ENCODE measurements around the gene TECPR2.

The TECPR2 gene

GRCh38 chr14:102371361-102371760 lies 8.6 kb downstream of the TECPR2 start:
- in situ Hi-C loops (cut with HindIII; ENCODE audit: low sequenced_read_pairs): no loop called here

GRCh38 chr14:102373110-102373509 lies 10.4 kb downstream of the TECPR2 start:
- in situ Hi-C loops (cut with HindIII; ENCODE audit: low sequenced_read_pairs): no loop called here

- in situ Hi-C loops (cut with HindIII; ENCODE audit: low sequenced_read_pairs): no loop called here
These were observed 11.5 kb downstream of the TECPR2 start for GRCh38 chr14:102374264-102374663.

- in situ Hi-C loops (cut with HindIII; ENCODE audit: low sequenced_read_pairs): no loop called here
These were observed 12.4 kb downstream of the TECPR2 start for GRCh38 chr14:102375119-102375518.

- in situ Hi-C loops (cut with HindIII; ENCODE audit: low sequenced_read_pairs): no loop called here
These were observed 15.0 kb downstream of the TECPR2 start for GRCh38 chr14:102377696-102378095.

- in situ Hi-C loops (cut with HindIII; ENCODE audit: low sequenced_read_pairs): no loop called here
These were observed 16.1 kb downstream of the TECPR2 start for GRCh38 chr14:102378830-102379229.

- in situ Hi-C loops (cut with HindIII; ENCODE audit: low sequenced_read_pairs): no loop called here
These were observed 24.3 kb downstream of the TECPR2 start for GRCh38 chr14:102387086-102387485.

DNA sequence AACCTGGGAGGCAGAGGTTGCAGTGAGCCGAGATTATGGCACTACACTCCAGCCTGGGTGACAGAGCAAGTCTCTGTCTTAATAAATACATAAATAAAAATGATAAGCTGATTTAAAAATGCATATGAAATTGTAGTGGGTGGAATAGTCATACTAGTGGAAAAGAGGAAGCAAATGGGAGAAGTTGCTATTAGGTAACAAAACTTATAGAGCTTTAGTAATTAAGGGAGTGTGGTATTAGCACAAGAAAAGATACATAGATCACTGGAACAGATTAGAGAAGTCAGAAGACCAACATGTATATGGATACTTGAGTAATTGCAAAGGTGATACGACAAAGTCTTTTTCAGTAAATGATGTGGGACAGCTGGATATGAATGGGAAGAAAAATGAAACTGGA lies 26.5 kb downstream of the TECPR2 start:
- in situ Hi-C loops (cut with HindIII; ENCODE audit: low sequenced_read_pairs): no loop called here

DNA sequence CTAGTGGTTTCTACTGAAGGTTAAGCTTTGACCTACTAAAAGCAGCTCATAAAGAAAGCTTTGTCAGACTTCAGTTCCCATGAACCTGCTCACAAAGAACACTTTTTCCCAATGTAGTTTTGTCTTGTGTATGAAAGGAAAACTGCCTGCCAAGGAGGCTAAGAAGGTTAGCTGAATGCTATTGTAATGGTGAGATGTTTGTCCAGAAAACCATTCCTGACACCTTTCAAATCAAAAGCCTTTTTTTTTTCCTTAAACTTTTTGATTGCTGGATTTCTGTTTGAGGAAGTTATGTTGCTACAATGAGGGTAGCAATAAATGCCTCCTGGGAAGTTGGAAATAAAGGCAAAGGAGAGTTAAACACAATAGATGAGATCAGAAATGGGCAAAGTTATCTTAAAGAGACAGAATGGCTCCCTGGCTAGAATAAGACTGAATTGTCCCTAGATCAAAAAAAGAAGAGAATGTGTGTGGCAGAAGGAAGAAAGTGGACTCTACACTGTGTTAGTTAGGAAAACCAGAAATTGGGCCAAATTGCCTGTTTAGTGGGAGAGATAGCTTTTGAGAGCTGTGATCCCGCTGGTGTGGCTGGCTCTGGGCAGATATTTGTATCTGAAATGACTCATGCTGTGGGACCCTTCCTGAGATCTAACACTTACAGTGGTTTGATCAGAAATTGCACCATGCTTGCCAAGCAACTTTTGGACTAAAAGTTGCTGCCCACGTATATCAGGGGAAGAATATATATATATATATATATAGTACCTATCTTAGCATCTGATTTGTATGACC lies 27.5 kb downstream of the TECPR2 start:
- in situ Hi-C loops (cut with HindIII; ENCODE audit: low sequenced_read_pairs): no loop called here

GRCh38 chr14:102392506-102392905 lies 29.8 kb downstream of the TECPR2 start:
- in situ Hi-C loops (cut with HindIII; ENCODE audit: low sequenced_read_pairs): no loop called here

DNA sequence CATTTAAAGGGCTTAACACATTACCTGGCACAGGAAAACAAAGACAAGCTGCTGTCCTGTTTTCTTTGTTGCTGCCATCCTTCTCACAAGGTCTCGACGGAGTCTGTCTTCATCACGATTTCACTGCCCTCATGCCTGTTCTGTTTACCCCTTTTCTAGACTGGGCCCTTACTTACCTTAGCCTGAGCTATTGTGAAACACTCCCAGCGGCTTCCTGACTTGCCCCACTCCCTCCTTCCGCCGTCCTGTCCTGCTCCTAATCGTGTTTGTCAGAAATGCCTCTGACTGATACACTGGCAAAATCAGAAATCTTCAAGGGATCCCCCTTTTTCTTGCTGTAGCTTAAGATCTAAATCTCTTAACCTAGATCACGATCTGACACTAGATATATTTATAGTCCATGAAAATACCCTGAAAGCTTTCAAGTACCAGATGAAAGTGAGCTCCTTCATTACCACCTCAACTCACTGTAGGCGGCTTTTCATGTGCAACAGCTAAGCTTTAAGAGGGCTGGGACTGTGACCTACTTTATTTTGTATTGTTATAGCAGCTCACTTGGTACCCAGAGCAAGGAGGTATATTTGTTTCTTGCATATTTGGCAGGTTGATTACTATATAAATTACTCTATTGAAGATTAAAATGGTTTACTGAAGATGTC lies 32.1 kb downstream of the TECPR2 start:
- in situ Hi-C loops (cut with HindIII; ENCODE audit: low sequenced_read_pairs): no loop called here

DNA sequence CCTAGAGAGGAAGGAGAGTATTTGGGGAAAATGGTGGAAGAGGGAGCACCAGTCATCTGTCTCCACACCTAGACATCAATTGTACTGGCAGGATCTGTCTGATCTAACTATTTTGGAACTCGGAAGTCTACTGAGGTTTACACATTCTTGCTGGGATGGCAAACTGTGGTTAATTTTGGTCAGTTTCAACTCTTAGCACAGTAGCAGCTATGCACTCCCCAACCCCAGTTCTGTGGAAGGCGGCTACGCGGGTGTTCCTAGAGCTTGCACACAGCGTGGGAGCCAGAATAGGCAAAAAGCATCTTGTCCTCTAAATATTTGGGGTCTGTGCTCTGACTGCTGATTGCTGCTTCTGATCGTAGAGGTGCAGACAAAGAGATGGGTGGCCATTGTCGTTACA lies 33.8 kb downstream of the TECPR2 start:
- in situ Hi-C loops (cut with HindIII; ENCODE audit: low sequenced_read_pairs): no loop called here

- in situ Hi-C loops (cut with HindIII; ENCODE audit: low sequenced_read_pairs): no loop called here
These were observed 40.3 kb downstream of the TECPR2 start for GRCh38 chr14:102403028-102403427.

GRCh38 chr14:102407258-102407657 lies 44.5 kb downstream of the TECPR2 start:
- in situ Hi-C loops (cut with HindIII; ENCODE audit: low sequenced_read_pairs): no loop called here

DNA sequence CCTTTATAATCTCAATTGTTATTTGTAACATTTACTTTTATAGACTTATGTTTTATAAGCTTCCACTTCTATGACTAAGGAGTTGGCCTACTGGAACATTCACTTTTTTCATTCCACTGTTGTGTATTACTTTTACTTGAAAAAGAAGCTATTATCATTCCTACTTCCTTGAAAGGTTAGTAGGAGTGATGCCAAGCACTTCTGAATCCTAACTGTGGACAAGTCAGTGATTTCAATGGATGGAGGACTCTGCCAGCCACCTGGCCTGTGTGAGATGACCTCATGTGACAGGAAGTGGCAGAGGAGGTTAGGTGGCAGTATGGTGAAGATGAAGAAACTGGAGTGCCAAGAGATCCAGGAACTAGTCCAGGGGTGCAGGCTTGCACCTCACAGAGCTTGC lies 46.0 kb downstream of the TECPR2 start:
- in situ Hi-C loops (cut with HindIII; ENCODE audit: low sequenced_read_pairs): no loop called here

DNA sequence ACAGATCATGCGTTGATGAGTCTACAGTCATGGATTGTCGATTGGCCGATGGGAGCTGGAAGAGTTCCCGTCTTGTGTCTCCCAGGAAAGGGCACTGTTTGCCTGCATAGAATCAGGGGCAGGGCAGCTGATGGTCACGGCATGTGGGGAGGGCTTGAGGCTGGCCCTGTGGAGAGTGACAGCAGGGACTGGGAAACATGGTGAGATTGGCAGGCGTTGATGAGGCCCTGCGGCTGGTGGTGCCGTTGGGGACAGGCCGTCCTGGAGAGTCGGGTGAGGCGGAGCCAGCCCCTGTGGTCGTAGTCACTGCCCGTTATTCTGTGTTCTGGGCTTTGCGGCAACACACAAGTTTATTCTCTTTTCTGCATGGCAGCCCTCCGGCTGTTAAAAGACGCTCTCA lies 52.9 kb downstream of the TECPR2 start:
- in situ Hi-C loops (cut with HindIII; ENCODE audit: low sequenced_read_pairs): no loop called here

- in situ Hi-C loops (cut with HindIII; ENCODE audit: low sequenced_read_pairs): no loop called here
These were observed 54.3 kb downstream of the TECPR2 start for GRCh38 chr14:102417001-102417431.

DNA sequence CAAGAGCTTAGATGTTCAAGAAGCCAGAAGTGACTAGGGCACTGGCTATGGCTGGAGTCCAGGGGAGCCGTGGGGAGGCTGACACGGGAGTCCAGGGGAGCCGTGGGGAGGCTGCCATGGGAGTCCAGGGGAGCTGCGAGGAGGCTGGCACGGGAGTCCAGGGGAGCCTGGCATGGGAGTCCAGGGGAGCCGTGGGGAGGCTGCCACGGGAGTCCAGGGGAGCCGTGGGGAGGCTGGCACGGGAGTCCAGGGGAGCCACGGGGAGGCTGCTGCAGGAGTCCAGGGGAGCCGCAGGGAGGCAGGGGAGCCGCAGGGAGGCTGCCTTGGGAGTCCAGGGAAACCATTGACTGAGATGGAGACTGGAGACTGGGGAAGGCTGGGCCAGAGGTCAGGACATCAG lies 54.9 kb downstream of the TECPR2 start:
- in situ Hi-C loops (cut with HindIII; ENCODE audit: low sequenced_read_pairs): no loop called here

DNA sequence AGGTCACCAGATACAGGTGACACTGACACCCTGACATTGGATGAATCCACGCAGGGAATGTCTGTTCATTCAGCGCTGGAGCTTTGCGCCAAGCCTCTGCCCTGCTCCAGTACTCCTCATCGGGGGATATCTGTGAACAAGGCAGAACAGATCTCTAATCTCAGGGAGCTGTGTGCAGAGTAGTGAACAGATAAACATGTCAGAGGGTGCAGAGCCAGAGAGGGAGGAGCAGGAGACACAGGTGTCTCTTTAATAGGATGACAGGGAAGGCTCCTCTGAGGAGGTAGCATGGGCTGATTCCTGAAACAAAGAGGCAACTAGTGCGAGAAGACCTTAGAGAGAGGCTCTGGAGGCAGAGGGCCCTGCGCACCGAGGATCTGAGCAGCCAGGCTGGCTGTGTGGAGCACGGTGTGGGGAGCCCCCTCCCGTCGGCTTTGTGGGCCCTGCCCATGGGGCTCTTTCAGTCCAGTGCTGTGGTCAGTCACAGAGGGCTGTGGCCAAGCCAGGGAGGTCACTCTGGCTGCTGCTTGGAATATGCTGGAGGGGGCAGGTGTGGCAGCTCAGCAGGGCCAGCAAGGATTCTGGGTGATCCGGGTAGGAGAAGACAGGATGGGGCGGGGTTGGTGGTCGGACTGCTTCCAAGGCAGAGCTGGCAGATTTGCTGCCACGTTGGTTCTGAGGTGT lies 55.6 kb downstream of the TECPR2 start:
- in situ Hi-C loops (cut with HindIII; ENCODE audit: low sequenced_read_pairs): no loop called here

DNA sequence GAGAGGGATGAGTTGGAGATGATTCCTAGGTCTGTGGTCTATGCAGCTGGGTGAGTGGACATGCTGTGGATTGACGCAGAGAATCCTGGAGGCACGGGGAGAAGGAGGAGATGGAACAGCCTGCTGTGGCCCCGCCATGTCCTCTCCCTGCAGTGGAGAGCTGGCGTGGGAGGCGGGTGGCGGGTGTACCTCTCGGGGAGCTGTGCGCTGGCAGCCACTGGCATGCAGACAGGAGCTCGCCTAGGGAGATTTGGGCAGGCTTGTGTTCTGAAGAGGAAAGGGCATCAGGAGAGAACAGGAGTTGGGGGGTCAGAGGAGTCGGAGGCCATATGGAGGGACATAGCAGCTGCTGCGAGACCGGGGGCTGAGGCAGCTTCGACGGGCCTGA lies 56.1 kb downstream of the TECPR2 start:
- in situ Hi-C loops (cut with HindIII; ENCODE audit: low sequenced_read_pairs): no loop called here

DNA sequence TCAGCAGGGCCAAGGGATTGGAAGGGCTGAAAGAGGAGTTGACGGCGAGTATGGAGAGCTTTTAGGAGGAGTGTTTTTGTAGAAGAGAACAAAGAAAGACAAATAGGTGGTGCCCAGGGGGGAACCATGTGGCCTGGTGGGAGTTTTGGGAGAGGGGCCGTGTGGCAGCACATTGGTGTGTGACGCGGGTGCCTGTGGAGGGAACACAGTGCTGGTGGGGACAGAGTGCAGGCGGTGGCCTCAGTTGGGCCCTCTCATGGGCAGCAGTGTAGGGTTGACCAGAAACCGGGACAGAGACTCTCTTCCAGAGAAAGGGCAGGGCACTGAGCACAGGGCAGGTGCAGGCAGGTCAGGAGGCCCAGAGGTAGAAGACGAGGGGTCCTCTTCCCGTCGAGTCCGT lies 56.5 kb downstream of the TECPR2 start:
- in situ Hi-C loops (cut with HindIII; ENCODE audit: low sequenced_read_pairs): no loop called here

- in situ Hi-C loops (cut with HindIII; ENCODE audit: low sequenced_read_pairs): no loop called here
These were observed 57.0 kb downstream of the TECPR2 start for GRCh38 chr14:102419716-102420115.
